B cell (primary cell): ENCODE results near the gene C18orf63. TPM values are rescaled to one million over a fixed set of nuclear protein-coding genes. Genes with fewer than 3 reads are reported as not detected.

Experiments used
- ATAC-seq: fragments of 200-7000 bp; cut with Tn5 transposase; one replicate; pipeline ENCODE4 v1.10.0; 2021; ENCODE audit warnings: low read depth, mild to moderate bottlenecking, moderate number of reproducible peaks, moderate library complexity
- CTCF ChIA-PET: fragments of 350-600 bp; sonication (Branson Sonifier 250); formaldehyde crosslinking; loops from one replicate; lab custom pipeline; 2021; ENCODE audit warnings: antibody characterized with exemption, inconsistent platforms; lab: Charles Lee
- POLR2A ChIA-PET: fragments of 350-600 bp; sonication (Branson Sonifier 250); formaldehyde crosslinking; loops from one replicate; lab custom pipeline; 2021; ENCODE audit warnings: antibody characterized with exemption; lab: Charles Lee
- DNase-seq: peaks from one replicate; pipeline ENCODE4 v3.0.0; 2013
- H2AFZ ChIP-seq: 2 replicates; pipeline ENCODE4 v1.6.1; 2012; ENCODE audit warnings: mild to moderate bottlenecking, low read depth, low read length; ENCODE audit not compliant: insufficient read depth, poor library complexity, severe bottlenecking
- H3K27ac ChIP-seq, 2 donors: 1 replicate in 1 of 2; 2 replicates in 1 of 2; pipeline ENCODE4 v1.5.1; 2012 to 2013; ENCODE audit warnings: low read length in 2 of 2, mild to moderate bottlenecking in 2 of 2, moderate library complexity in 1 of 2
- H3K27me3 ChIP-seq, 4 experiments: fragments of 200-600 bp in 1 of 4; sonication (generic) in 1 of 4; replicated peaks in 1 of 4; 1 replicate in 2 of 4; 2 replicates in 2 of 4; pipeline versions ENCODE4 v1.6.1 to v1.7.0; 2013 to 2016; ENCODE audit warnings: low read length in 3 of 4, mild to moderate bottlenecking in 2 of 4, mixed read lengths in 1 of 4, moderate library complexity in 1 of 4; ENCODE audit not compliant: insufficient read depth in 4 of 4, control insufficient read depth in 3 of 4; ENCODE audit errors: control extremely low read depth in 1 of 4
- H3K36me3 ChIP-seq, 2 experiments: replicated peaks in 1 of 2; 1 replicate in 1 of 2; 2 replicates in 1 of 2; pipeline versions ENCODE4 v1.6.1 to v1.7.1; 2013; ENCODE audit warnings: low read length in 1 of 2; ENCODE audit not compliant: insufficient read depth in 2 of 2, control insufficient read depth in 1 of 2; ENCODE audit errors: control extremely low read depth in 1 of 2, extremely low read depth in 1 of 2
- H3K4me1 ChIP-seq, 2 donors: fragments of 200-600 bp in 1 of 2; sonication (generic) in 1 of 2; 1 replicate in 1 of 2; 2 replicates in 1 of 2; pipeline versions ENCODE4 v1.5.1 to v1.6.1; 2013 to 2017; ENCODE audit warnings: low read length in 2 of 2; ENCODE audit not compliant: control insufficient read depth in 2 of 2, insufficient read depth in 2 of 2
- H3K4me2 ChIP-seq: replicated peaks from 2 replicates; pipeline ENCODE3; 2012; ENCODE audit warnings: mild to moderate bottlenecking, low read depth, low read length; ENCODE audit not compliant: poor library complexity, severe bottlenecking
- H3K4me3 ChIP-seq, 5 experiments: fragments of 200-600 bp in 1 of 5; sonication (generic) in 1 of 5; 1 replicate in 3 of 5; 2 replicates in 2 of 5; pipeline versions ENCODE4 v1.5.1 to v1.7.0; 2011 to 2016; ENCODE audit warnings: low read length in 4 of 5, mild to moderate bottlenecking in 4 of 5, low read depth in 2 of 5, control low read depth in 1 of 5, moderate library complexity in 1 of 5; ENCODE audit not compliant: insufficient read depth in 1 of 5; ENCODE audit errors: control extremely low read depth in 1 of 5, extremely low read depth in 1 of 5
- H3K79me2 ChIP-seq: fragments of 200-600 bp; sonication (generic); one replicate; pipeline ENCODE4 v1.6.0; 2016; ENCODE audit warnings: low read length; ENCODE audit not compliant: control insufficient read depth, insufficient read depth
- H3K9ac ChIP-seq: fragments of 200-600 bp; sonication (generic); 2 replicates; pipeline ENCODE4 v1.6.1; 2017; ENCODE audit warnings: mild to moderate bottlenecking, low read length, moderate library complexity
- H3K9me3 ChIP-seq, 3 donors: one replicate each; pipeline versions ENCODE4 v1.6.1 to v1.7.1; 2013; ENCODE audit warnings: low read length in 2 of 3; ENCODE audit not compliant: control insufficient read depth in 2 of 3, insufficient read depth in 1 of 3; ENCODE audit errors: control extremely low read depth in 1 of 3
- H4K20me1 ChIP-seq: 2 replicates; pipeline ENCODE4 v1.6.0; 2012; ENCODE audit warnings: mild to moderate bottlenecking, low read length; ENCODE audit not compliant: insufficient read depth, control insufficient read depth, poor library complexity, severe bottlenecking
- H3K27ac Mint-ChIP-seq: one replicate; pipeline ENCODE4 v1.8.0; 2021; ENCODE audit warnings: mixed read lengths
- H3K27me3 Mint-ChIP-seq: one replicate; pipeline ENCODE4 v1.8.0; 2021; ENCODE audit warnings: mixed read lengths
- H3K4me1 Mint-ChIP-seq: one replicate; pipeline ENCODE4 v1.8.0; 2021; ENCODE audit warnings: mixed read lengths
- H3K4me3 Mint-ChIP-seq: one replicate; pipeline ENCODE4 v1.8.0; 2021; ENCODE audit warnings: mixed read lengths
- H3K9me3 Mint-ChIP-seq: one replicate; pipeline ENCODE4 v1.8.0; 2022; ENCODE audit warnings: mixed read lengths; ENCODE audit not compliant: insufficient read depth
- EZH2 ChIP-seq: IDR thresholded peaks from 2 replicates; pipeline ENCODE4 v1.6.1; 2012; ENCODE audit warnings: borderline replicate concordance, low read depth, mild to moderate bottlenecking, moderate library complexity, low read length; ENCODE audit not compliant: insufficient read depth, poor library complexity, severe bottlenecking
- WGBS: methylation state at CpG from one replicate; pipeline ENCODE4 v1.1.5; 2013; ENCODE audit warnings: missing lambda C conversion rate; ENCODE audit not compliant: insufficient coverage; 5-methylcytosine and 5-hydroxymethylcytosine counted together
- intact Hi-C: fragments of 100-400 bp; cut with micrococcal nuclease; formaldehyde crosslinking; loops from one replicate; pipeline ENCODE4 v1.10.0; 2022
- polyA plus RNA-seq: library from polyadenylated mRNA; depleted of rRNA; stranded (reverse); fragments of >200 nt; gene quantifications from 2 replicates; pipeline ENCODE4 v1.2.3, GENCODE V29; 2012
- total RNA-seq, 2 donors: library from RNA; stranded (reverse); fragments of 120-200 nt in 1 of 2; gene quantifications; 1 replicate in 1 of 2; 2 replicates in 1 of 2; pipeline versions ENCODE4 v1.2.3 to v1.2.4, GENCODE V29; 2013 to 2022
- TF ChIP-seq, protein P1 (sequence below): fragments of 200-600 bp; IDR thresholded peaks from one replicate; pipeline ENCODE4 v1.8.0; 2022; ENCODE audit warnings: antibody characterized with exemption, mild to moderate bottlenecking

Gene C18orf63
- total and polyA plus RNA-seq, 2 donors (not counting 1 experiment from before 2014, with no cell fraction given) = not detected

- WGBS = 100% methylated on average over 2 of the region's 4 CpGs
- DNase-seq (no peak), ATAC-seq (no peak)
- no peak overlapping the region for H3K4me3 ChIP-seq
- no peak for TF ChIP-seq EZH2
- TF ChIP-seq, protein P1, sequence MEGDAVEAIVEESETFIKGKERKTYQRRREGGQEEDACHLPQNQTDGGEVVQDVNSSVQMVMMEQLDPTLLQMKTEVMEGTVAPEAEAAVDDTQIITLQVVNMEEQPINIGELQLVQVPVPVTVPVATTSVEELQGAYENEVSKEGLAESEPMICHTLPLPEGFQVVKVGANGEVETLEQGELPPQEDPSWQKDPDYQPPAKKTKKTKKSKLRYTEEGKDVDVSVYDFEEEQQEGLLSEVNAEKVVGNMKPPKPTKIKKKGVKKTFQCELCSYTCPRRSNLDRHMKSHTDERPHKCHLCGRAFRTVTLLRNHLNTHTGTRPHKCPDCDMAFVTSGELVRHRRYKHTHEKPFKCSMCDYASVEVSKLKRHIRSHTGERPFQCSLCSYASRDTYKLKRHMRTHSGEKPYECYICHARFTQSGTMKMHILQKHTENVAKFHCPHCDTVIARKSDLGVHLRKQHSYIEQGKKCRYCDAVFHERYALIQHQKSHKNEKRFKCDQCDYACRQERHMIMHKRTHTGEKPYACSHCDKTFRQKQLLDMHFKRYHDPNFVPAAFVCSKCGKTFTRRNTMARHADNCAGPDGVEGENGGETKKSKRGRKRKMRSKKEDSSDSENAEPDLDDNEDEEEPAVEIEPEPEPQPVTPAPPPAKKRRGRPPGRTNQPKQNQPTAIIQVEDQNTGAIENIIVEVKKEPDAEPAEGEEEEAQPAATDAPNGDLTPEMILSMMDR = no peak
- Mint-ChIP-seq H3K4me3 (no peak overlapping the region), H3K9me3 (no peaks in the 10 kb centered on the region), H3K27me3 (no peaks in the 10 kb centered on the region), H3K27ac (no peak overlapping the region), H3K4me1 (peaks cover 29% of the 10 kb centered on the region)
- peaks cover 43% of the 10 kb centered on the region for H3K79me2 ChIP-seq
- peaks cover 23% of the 10 kb centered on the region for H4K20me1 ChIP-seq
- POLR2A ChIA-PET = no interaction called here
- no peaks in the 10 kb centered on the region for H3K9me3 ChIP-seq
- CTCF ChIA-PET = interaction anchor here (0.6 to 1.3 kb wide), 3 partner anchors 10 to 77 kb away, joined by 3 to 6 read pairs (median 3); no protein-coding TSS in a partner anchor
- H3K4me2 ChIP-seq = no peak overlapping the region
- no peak overlapping the region for H3K9ac ChIP-seq
- H3K27ac ChIP-seq = no peak overlapping the region
- no peaks in the 10 kb centered on the region for H3K27me3 ChIP-seq
- H3K4me1 ChIP-seq = no peaks in the 10 kb centered on the region
- H2AFZ ChIP-seq = no peak overlapping the region
- peaks cover 0 to 3% of the 10 kb centered on the region in 2 experiments for H3K36me3 ChIP-seq
- intact Hi-C loops = no loop called here
These were observed 40.9 kb upstream of the C18orf63 start for GRCh38 chr18:74274700-74275099.

DNA sequence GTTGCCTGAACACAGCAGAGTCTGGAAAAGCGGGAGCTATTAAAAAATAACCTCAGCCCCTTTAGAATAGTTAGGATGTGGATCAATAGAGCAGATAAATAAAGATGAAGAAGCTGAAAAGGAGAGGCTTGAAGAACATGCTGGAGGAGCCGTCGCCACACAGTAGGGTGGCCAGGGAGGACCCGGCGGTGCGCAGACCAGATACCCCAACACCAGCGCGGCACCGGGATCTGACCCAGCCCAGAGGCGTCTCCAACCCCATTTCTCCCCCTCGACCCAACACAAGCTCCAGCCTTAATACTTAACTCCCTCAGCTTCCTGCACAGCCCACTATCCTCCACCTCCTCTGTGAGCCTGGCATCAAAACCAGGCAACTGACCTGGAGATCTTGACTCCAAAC lies 39.9 kb upstream of the C18orf63 start:
- H3K36me3 ChIP-seq = peaks cover 0 to 3% of the 10 kb centered on the region in 2 experiments
- H4K20me1 ChIP-seq = peaks cover 32% of the 10 kb centered on the region
- peaks cover 49% of the 10 kb centered on the region for H3K79me2 ChIP-seq
- H3K4me3 Mint-ChIP-seq = no peak overlapping the region
- no peaks in the 10 kb centered on the region for H3K9me3 ChIP-seq
- H2AFZ ChIP-seq = no peak overlapping the region
- no peak overlapping the region for H3K4me2 ChIP-seq
- H3K4me1 ChIP-seq = no peaks in the 10 kb centered on the region
- H3K27me3 ChIP-seq = no peaks in the 10 kb centered on the region
- H3K4me1 Mint-ChIP-seq = peaks cover 26% of the 10 kb centered on the region
- no peak overlapping the region for H3K27ac ChIP-seq
- ATAC-seq (no peak), DNase-seq (no peak)
- H3K9me3 Mint-ChIP-seq = no peaks in the 10 kb centered on the region
- intact Hi-C loops = no loop called here
- 89% methylated on average over 9 of the region's 11 CpGs for WGBS
- CTCF ChIA-PET = interaction anchor here (0.6 kb wide), 1 partner anchor 32 kb away, joined by 3 read pairs; no protein-coding TSS in a partner anchor
- H3K9ac ChIP-seq = no peak overlapping the region
- no peak overlapping the region for H3K4me3 ChIP-seq
- no peaks in the 10 kb centered on the region for H3K27me3 Mint-ChIP-seq
- TF ChIP-seq, protein P1 = no peak
- TF ChIP-seq EZH2 = no peak
- POLR2A ChIA-PET = no interaction called here
- no peak overlapping the region for H3K27ac Mint-ChIP-seq
